Frontal cortex (tissue), 4 donors: ENCODE results near the gene DPH7. TPM values are rescaled to one million over a fixed set of nuclear protein-coding genes. Genes with fewer than 3 reads are reported as not detected.
"Not testable (repeated sequence)": the region's sequence is repeated elsewhere in the genome, so short reads cannot be mapped to it uniquely, and the experiment has no call there.

Source experiments
- DNase-seq, 2 donors: peaks; one replicate each; pipeline ENCODE4 v3.0.0; 2012; ENCODE audit warnings: low spot score in 2 of 2
- FAIRE-seq: peaks from 2 replicates; lab custom pipeline; 2012; peaks lifted over from hg19 to GRCh38; lab: Jason Lieb, UNC
- total RNA-seq: library from RNA; depleted of rRNA; stranded (reverse); fragments of >200 nt; gene quantifications from one replicate; pipeline ENCODE4 v1.2.3, GENCODE V29; 2014
- donor health status: control.
- donor health status: control.
- donor health status: control.

The DPH7 gene
- total RNA-seq, 1 donor from 2014 or later, result 21.6 TPM

GRCh38 chr9:137607141-137607857 is 28.6 kb upstream of the DPH7 start:
- no peak for FAIRE-seq
- no peak for DNase-seq

GRCh38 chr9:137606734-137607138 is 28.0 kb upstream of the DPH7 start:
- FAIRE-seq (no peak), DNase-seq (peak in 1 of 2 donors; percentile 60)

- DNase-seq, result no peak
These were observed 27.4 kb upstream of the DPH7 start for GRCh38 chr9:137606005-137606621.

GRCh38 chr9:137605121-137606004 is 26.6 kb upstream of the DPH7 start, which contains the start of gene ARRDC1:
TSS of gene ARRDC1 (plus strand) at chr9:137605686. CDS start at chr9:137605718, 32 bp downstream.
- FAIRE-seq (no peak), DNase-seq (peak; percentile 97 to 98)

More at GRCh38 chr9:137606005-137606621, 27.4 kb upstream of the DPH7 start:
- no peak for FAIRE-seq

GRCh38 chr9:137604345-137605086 is 25.8 kb upstream of the DPH7 start:
- DNase-seq (no peak), FAIRE-seq (no peak)

DNA sequence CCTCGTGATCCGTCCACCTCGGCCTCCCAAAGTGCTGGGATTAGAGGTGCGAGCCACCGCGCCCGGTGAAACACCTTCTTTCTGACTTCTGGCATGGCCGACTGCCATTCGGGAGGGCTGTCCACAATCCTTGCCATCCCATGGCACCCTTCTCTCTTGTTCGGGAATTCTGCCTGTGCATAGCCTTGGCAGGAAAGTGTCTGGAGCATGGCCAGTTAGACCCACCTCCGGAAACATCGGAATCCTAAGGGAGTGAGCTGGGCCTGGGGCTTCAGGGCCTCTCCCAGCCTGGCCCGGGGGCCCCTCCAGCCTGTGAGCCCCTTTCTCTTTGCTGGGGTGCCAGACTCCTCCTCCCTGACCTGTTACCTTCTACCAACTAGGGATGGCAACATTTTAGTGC is 25.2 kb upstream of the DPH7 start:
- no peak for DNase-seq

DNA sequence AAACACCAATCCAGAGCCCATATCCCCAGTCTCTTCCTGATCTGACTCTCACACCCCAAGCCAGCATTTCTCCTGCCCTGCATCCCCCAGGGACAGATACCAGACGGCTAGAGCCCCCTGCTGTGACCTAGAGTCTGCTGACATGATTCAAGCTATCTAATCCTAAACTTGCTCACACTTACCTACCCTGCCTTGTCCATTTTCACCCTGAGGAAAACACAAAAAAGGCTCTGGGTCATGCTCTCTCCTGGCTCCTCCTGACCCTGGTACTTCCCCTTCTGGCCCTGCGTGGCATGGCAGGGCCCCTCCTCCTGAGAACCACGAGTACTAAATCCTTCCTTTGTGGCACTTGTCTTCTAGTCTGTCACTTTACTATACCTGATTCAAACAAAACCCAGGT is 23.9 kb upstream of the DPH7 start:
- FAIRE-seq (no peak), DNase-seq (no peak)

More for the DNA sequence above, 25.2 kb upstream of the DPH7 start:
- FAIRE-seq, result no peak

DNA sequence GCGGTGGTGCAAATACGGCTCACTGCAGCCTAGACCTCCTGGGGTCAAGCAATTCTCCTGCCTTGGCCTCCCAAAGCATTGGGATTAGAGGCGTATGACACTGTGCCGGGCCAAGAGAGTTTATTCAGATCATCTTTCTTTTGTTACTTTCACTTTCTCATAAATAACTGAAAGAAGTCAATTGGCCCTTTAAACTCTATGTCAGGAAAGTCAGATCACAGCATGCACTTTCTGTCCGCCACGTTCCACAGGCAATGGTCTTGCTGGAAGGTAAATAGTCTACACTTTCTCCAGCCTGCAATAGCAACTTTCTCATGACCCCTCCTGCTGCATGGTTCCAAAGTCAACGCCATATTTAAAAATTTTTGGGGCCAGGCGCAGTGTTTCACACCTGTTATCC is 20.2 kb upstream of the DPH7 start:
- DNase-seq (no peak), FAIRE-seq (no peak)

GRCh38 chr9:137596577-137596976 is 17.9 kb upstream of the DPH7 start:
- not testable (repeated sequence) for DNase-seq, FAIRE-seq

- no peak for FAIRE-seq
- DNase-seq, result no peak
These were observed 14.5 kb upstream of the DPH7 start for GRCh38 chr9:137593176-137593575.

DNA sequence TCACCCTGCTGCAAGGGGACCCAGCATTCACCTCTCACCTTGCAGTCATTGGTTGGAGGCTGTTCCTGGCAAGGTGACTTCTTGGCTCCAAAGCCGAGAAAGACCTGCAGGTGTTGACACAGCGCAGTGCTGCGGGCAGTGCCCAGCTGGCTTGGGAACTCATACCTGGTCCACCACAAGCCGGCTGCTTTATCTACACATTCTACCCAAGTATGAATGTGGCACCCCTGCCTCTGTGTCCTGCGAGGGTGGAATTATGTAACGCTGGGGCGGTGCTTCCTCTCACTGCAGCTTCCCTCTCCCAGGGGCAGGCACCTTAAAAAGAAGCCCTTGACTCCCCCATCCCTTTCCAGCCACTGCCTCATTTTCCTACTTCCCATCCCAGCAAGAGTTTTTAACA is 14.0 kb upstream of the DPH7 start:
- no peak for FAIRE-seq

DNA sequence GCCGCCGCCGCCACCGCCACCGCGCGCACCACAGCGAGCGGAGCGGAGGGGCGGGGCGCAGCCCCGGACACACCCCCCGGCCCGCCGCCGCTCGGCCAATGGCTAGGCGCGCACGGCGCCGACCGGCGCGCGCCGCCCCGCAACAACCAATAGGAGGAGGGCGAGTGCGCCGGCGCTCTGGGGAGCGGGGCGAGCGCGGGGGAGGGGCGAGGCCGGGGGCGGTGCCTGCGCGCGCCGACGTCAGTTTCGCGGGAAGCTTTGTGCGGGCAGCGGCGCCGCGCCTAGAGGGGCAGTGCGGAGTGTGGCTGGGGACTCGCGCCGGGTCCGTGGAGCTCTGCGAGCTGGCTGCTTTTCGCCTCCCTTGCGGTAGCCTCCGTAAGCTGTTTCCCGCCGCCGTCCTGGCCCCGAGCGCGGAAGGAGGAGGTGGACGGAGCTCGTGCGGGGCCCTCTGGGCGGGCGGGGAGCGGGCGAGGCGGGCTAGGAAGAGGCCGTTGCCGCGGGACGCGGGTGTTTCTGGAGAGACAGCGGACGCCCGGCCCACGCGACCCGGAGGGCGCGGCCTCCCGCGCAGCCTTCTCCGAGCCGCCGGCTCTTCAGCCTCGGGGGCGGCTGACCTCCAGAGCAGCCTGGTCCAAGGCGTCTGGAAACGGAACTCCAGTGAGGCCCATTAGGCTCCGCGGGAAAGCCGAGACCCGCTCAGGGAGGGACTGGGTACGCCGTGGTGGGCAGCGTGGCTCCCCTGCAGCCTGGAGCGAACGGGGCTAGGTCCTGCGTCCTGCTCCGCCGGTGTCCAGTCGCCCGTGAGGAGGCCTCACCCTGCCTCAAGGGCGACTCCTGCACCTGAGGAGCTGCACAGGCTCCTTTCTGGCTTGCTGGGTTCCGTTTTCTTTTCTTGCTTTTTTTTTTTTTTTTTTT is 12.0 kb upstream of the DPH7 start, which contains the start of gene ZMYND19:
Gene ZMYND19 (minus strand): TSS at position 44 of the 915 bp plus-strand sequence. CDS start 249 bp downstream, outside the sequence.
- FAIRE-seq, result no peak
- peak; percentile 99 for DNase-seq

More for the DNA sequence above, 14.0 kb upstream of the DPH7 start:
- DNase-seq, result no peak

DNA sequence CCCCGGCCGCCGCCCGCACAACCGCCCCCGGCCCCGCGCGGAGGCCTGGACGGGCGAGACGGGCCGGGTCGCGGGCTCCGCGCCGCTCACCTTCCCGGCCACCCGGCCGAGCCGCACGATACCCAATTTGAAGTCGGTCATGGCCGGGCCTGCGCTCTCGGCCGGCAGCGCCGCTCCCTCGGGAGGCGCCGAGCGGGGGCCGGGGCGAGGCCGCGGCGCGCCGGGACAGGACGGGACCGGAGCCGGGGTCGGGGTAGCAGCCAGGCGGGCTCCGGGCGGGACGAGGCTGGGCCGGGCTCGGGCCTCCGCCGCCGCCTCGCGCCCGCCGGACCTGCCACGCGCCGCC is 11.4 kb upstream of the DPH7 start:
- DNase-seq, result peak in 1 of 2 donors; percentile 43
- FAIRE-seq, result no peak

DNA sequence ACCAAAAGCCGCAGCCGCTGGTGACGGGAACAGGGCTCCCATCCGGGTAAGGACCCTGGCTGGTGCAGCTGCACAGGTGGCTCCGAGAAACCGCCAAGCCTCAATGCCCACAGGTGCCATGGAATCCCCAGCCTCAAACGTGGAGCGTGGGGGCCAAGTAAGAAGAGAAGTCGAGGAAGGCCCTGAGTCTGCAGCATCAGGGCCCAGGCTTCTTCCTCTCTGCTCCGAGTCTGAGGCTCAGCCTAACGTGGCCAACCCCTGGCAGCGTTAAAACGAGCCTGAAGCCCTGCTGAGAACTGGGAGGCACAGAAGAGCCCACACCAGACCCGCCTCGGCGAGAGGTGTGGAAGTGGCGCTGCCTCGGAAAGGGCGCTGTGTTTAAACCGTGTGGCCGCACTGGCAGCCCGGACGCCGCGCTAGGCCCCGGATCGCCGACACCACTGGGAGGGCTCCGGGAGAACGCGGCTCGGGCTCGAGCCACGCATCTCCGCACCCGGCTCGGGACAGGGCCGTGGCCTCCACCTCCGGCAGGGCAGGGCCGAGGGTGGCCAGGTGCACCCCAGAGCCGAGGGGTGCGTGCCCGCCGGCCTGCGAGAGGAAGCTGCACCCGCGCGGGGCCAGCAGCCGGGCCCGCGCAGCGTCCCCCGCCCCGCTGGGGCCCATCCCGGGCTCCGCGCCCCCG is 10.9 kb upstream of the DPH7 start:
- DNase-seq (no peak), FAIRE-seq (no peak)

DNA sequence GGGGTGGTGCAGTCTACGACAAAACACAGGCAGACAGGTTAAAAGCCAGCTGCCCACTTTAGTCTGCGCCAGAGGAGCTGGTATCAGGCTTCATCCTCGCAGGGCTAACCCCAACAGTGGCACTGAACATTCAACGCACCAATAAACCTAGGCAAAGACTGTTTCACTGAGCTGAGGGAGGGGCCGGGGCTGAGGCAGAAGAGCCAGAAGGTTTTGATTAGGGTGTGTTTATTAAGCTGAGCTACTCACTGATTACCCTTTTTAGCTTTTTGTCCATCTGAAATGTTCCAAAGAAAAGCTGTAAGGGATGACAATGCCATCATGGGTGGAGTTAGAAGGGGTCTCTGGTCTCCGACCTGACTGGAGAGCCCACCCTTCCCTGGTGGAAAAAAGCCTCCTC is 10.2 kb upstream of the DPH7 start:
- no peak for DNase-seq
- FAIRE-seq, result no peak

DNA sequence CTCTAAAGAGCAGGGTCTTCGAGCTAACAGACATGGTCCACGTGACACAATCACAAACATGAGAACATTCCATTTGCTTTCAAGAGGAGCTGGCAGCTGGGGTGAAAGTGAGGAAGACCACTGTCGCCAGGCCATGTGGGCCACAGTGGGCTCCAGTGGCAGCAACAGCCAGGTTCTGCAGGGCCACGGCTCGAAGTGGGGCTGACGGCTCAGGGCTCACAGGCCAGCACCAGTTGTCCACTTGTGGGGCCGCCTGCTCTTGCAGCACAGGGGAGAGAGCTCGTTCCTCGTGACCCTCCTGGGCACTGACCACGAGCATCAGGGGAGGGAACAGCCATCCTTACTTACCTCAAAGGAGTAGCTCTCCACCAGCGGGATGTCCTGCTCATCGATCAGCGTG is 9.6 kb upstream of the DPH7 start:
- no peak for FAIRE-seq
- DNase-seq, result no peak

DNA sequence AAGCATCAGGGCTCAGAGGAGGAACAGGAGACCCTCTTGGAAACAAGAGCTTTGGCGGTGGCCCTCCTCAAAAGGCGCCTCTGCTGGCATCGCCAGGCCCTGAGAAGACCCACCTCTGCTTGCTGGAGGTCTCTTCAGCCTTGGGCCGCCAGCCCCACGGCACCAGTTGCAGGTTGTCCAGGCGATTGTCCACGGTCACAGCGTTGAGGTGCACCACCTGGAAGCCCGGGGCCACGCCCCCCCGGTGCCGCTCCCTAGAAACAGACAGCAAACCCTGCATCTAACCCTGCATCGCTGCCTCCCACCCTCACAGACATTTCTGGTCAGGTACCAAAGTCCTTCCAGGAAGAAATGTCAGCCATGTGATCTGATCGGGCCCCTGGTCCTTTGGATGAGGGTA is 8.1 kb upstream of the DPH7 start:
- no peak for DNase-seq
- no peak for FAIRE-seq

DNA sequence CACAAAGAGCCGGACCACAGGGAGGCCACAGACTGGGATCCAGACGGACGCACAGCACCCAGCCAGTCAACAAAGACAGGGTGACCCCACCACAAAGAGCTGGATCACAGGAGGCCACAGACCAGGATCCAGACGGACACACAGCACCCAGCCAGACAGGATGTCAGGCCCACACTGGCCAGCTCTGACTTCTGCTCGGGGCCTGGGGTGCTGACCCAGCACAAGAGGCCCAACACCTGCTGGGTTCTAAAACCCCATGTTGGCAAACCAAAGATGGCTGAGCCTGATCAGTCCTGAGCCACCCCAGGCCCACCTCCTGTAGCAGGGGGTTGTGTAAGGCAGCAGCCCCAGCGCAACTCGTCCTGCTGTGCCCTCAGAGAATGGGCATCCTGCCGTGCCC is 5.2 kb upstream of the DPH7 start:
- FAIRE-seq (no peak), DNase-seq (no peak)
